Mucosa of descending colon (tissue), 3 donors: Measurements from ENCODE around the gene TMEM132E. TPM values are rescaled to one million over a fixed set of nuclear protein-coding genes. Genes with fewer than 3 reads are reported as not detected.

ENCODE experiments used
- ATAC-seq: fragments of 200-7000 bp; cut with Tn5 transposase; one replicate; pipeline ENCODE4 v1.9.1; 2020; ENCODE audit warnings: mild to moderate bottlenecking, moderate library complexity
- DNase-seq, 3 donors: peaks; one replicate each; pipeline ENCODE4 v3.0.0-alpha.2; 2020
- H3K36me3 ChIP-seq: fragments of 200-600 bp; one replicate; pipeline ENCODE4 v1.8.0; 2021; ENCODE audit warnings: low read depth, mild to moderate bottlenecking
- H3K4me1 ChIP-seq: fragments of 200-600 bp; one replicate; pipeline ENCODE4 v1.8.0; 2021; ENCODE audit warnings: low read depth, mild to moderate bottlenecking
- H3K4me3 ChIP-seq: fragments of 200-600 bp; one replicate; pipeline ENCODE4 v1.8.0; 2021; ENCODE audit warnings: mild to moderate bottlenecking
- H3K9me3 ChIP-seq: fragments of 200-600 bp; one replicate; pipeline ENCODE4 v1.8.0; 2021; ENCODE audit warnings: mild to moderate bottlenecking
- CTCF ChIP-seq: fragments of 200-600 bp; IDR thresholded peaks from one replicate; pipeline ENCODE4 v1.8.0; 2022; ENCODE audit warnings: antibody characterized with exemption, mild to moderate bottlenecking
- intact Hi-C, 2 donors: fragments of 100-400 bp; cut with DNase I in 1 of 2; cut with micrococcal nuclease in 1 of 2; formaldehyde crosslinking; loops; one replicate each; pipeline versions ENCODE4 v1.11.0 to v1.11.1; 2022; cut with DNase I, micrococcal nuclease
- total RNA-seq, 3 donors: library from RNA; stranded (reverse); fragmentation: NEBNext Ultra II Directional in 2 of 3; extraction: Animal tissue kit (Norgen Biotek cat#: 25700) in 2 of 3; gene quantifications; one replicate each; pipeline versions ENCODE4 v1.2.1 to v1.2.4, GENCODE V29; 2021 to 2023
- donor health status: DM: no; HTN: no; CAD: no; lungs with moderate emphysema.
- donor health status: DM: no; HTN: no; CAD: no.
- donor health status: DM: no; HTN: yes; CAD: no.

The TMEM132E gene
- total RNA-seq, 3 donors from 2014 or later = 0.10 to 0.13 TPM; not detected in 1

DNA sequence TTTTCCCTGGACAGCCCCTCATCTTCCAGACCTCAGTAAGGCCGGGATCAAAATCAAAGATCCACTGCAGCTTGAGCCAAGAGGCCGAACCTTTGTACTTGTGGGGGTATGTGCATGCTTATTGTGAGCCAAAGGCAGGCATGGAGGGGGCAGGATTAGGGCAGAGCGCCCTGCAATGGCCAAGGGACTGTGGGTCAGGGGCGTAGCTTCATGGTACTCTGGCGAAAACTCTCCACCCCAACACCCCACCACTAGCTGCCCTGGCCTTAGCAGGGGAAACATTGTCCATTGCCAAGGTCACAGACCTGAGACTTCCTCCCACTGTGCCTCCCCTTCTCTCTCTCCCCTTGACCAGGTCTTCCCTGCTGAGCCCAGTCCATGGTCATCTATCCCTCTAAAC, 90.1 kb downstream of the TMEM132E start:
- intact Hi-C loops = no loop called here
- Histone ChIP-seq H3K4me3 (no peak overlapping the region), H3K4me1 (no peaks in the 10 kb centered on the region), H3K9me3 (no peaks in the 10 kb centered on the region), H3K36me3 (no peaks in the 10 kb centered on the region)
- ATAC-seq (no peak), DNase-seq (no peak)
- TF ChIP-seq CTCF = no peak

DNA sequence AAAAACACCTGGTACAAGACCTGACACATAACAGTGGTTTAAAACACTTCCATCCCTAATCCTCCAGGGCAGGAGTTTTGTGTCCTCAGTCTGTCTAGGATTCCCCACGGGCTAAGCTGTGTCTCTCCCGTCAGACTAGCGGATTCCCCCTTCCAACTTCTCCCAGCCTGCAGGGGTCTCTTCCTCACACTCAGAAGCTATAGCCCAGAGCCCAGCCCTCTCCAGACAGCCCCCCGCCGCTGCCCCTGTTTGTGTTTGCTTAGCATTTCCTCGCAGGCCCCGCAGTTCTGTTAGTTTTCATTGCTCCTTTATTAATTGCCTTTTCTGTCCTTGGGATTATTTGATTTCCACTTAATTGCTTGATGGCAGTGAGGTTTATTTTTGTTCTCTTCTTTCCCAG, 91.2 kb downstream of the TMEM132E start:
- no peak for ATAC-seq
- Histone ChIP-seq H3K4me1 (no peaks in the 10 kb centered on the region), H3K4me3 (no peak overlapping the region), H3K36me3 (no peaks in the 10 kb centered on the region), H3K9me3 (no peaks in the 10 kb centered on the region)
- no peak for TF ChIP-seq CTCF
- no peak for DNase-seq
- intact Hi-C loops = no loop called here

- TF ChIP-seq CTCF = no peak
These were observed 91.8 kb downstream of the TMEM132E start for GRCh38 chr17:34671191-34671590.

DNA sequence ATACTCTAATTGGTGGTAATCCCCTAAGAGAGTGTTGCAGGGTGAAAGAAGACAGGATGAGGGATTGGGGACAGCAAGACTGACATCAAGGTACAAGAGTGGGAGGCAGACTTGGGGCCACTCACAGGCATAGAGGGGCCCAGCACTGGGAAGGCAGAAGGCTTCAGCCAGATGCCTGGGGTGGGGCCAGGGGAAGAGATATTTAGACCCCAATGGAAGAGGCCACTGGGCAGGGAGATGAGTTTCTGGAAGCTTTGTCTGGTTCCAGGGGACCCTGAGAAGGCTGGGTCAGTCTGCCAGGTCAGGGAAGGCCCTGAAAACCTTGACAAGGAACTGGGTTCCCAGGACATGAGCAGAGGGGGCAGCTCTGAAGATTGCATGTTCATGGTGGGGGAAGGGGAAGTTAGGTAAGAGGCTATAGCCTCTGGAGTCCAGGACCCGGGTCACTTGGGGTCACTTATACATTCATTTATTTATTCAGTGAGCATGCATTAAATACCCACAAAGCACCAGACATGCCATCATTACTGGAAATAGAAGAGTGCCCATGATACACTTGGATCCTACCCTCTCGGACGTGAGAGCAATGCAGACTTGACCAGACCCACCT, 92.9 kb downstream of the TMEM132E start:
- H3K9me3 ChIP-seq = no peaks in the 10 kb centered on the region
- ATAC-seq (no peak), DNase-seq (no peak)
- no peaks in the 10 kb centered on the region for H3K36me3 ChIP-seq
- H3K4me1 ChIP-seq = no peaks in the 10 kb centered on the region
- intact Hi-C loops = no loop called here
- no peak for TF ChIP-seq CTCF
- H3K4me3 ChIP-seq = no peak overlapping the region

More at GRCh38 chr17:34671191-34671590, 91.8 kb downstream of the TMEM132E start:
- ATAC-seq (no peak), DNase-seq (no peak)
- Histone ChIP-seq H3K9me3 (no peaks in the 10 kb centered on the region), H3K4me1 (no peaks in the 10 kb centered on the region), H3K4me3 (no peak overlapping the region), H3K36me3 (no peaks in the 10 kb centered on the region)
- intact Hi-C loops = no loop called here

DNA sequence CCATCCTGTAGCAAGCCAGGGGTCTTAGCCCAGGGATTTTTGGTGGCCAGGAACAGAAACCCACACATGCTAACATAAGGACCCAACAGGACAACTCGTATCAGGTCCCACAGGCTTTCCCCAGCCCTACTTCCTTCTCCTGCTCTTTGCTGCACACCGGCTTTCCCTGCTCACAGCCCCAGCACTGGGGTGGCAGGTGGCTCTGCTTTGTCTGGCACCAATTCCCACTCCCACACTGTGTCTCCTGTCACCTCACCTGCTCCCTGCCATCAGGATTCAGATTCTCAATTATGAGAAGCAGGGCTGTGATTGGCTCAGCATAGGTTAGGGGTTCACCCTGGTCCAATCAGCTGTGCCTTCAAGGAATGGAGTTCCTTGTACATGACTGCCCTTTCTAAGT, 94.1 kb downstream of the TMEM132E start:
- DNase-seq (no peak), ATAC-seq (no peak)
- Histone ChIP-seq H3K36me3 (no peaks in the 10 kb centered on the region), H3K4me3 (no peak overlapping the region), H3K9me3 (no peaks in the 10 kb centered on the region), H3K4me1 (no peaks in the 10 kb centered on the region)
- intact Hi-C loops = no loop called here
- no peak for TF ChIP-seq CTCF
